B cell (primary cell): ENCODE results near the gene ATAD3B.

Experiments
- EZH2 ChIP-seq: IDR thresholded peaks from 2 replicates; pipeline ENCODE4 v1.6.1; 2012; ENCODE audit warnings: borderline replicate concordance, low read depth, mild to moderate bottlenecking, moderate library complexity, low read length; ENCODE audit not compliant: insufficient read depth, poor library complexity, severe bottlenecking
- TF ChIP-seq, protein P1 (sequence below): fragments of 200-600 bp; IDR thresholded peaks from one replicate; pipeline ENCODE4 v1.8.0; 2022; ENCODE audit warnings: antibody characterized with exemption, mild to moderate bottlenecking

DNA sequence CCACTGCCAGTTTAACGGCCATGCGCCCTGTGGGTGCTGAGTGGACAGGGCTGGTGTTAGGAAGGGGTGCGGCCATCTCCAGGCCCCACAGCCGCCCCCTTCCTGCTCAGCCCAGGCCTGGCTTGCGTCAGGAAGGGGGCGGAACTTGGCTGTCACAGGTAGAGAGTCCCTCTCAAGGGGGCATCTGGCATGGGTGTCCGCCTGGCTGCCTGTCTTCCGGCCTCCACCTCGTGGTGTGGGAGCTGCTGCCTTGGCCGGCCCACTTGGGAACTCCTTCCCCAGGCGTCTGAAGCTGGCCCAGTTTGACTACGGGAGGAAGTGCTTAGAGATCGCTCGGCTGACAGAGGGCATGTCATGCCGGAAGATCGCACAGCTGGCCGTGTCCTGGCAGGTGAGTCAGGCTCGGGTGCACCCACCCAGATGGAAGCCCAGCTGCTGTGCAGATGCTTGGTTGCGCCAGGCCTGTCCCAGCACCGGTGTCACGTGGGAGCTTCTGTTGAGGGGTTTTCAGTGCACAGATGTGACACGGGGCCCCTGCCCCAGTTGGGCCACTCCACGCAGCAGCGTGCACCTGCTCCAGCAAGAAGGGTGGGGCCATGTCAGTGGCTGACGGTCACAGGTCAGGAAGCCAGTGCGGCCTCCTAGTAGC is 9.1 kb upstream of the ATAD3B start:
- TF ChIP-seq, protein P1, sequence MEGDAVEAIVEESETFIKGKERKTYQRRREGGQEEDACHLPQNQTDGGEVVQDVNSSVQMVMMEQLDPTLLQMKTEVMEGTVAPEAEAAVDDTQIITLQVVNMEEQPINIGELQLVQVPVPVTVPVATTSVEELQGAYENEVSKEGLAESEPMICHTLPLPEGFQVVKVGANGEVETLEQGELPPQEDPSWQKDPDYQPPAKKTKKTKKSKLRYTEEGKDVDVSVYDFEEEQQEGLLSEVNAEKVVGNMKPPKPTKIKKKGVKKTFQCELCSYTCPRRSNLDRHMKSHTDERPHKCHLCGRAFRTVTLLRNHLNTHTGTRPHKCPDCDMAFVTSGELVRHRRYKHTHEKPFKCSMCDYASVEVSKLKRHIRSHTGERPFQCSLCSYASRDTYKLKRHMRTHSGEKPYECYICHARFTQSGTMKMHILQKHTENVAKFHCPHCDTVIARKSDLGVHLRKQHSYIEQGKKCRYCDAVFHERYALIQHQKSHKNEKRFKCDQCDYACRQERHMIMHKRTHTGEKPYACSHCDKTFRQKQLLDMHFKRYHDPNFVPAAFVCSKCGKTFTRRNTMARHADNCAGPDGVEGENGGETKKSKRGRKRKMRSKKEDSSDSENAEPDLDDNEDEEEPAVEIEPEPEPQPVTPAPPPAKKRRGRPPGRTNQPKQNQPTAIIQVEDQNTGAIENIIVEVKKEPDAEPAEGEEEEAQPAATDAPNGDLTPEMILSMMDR, result no peak
- TF ChIP-seq EZH2, result no peak
